ENCODE data around the gene ZNF333.
A peak's percentile ranks its signal among the peaks of the same experiment; 100 is the strongest.

The ZNF333 gene

GRCh38 chr19:14689598-14690503 lies at the start of gene ZNF333:
Gene ZNF333 (plus strand): TSS chr19:14690048. CDS start chr19:14693492, 3,444 bp downstream.
- peak within 1 kb of the TSS; percentile 84 for H3K4me3 ChIP-seq (ENCODE audit: low read depth, low read length)
- ChIA-PET POLR2A (interaction anchor here (0.7 to 1.0 kb wide), 2 partner anchors 9 to 117 kb away, joined by 4 to 6 read pairs; partner anchors contain the start of gene NDUFB7), CTCF (interaction anchor here (1.1 to 11.4 kb wide), 3 partner anchors 110 to 134 kb away, joined by 3 to 247 read pairs (median 16); partner anchors contain the start of gene NDUFB7)
- DNase-seq (ENCODE audit: low read depth, low spot score) = peak; percentile 40
- no peak for TF ChIP-seq CTCF (IDR thresholded peaks at IDR 0.05; ENCODE audit: insufficient read depth, low read length, missing control alignments)

GRCh38 chr19:14648506-14648905 lies 41.3 kb upstream of the ZNF333 start:
- H3K4me3 ChIP-seq (ENCODE audit: low read depth, low read length) = no peak overlapping the region
- no peak for DNase-seq (ENCODE audit: low read depth, low spot score)
- POLR2A ChIA-PET = no interaction called here
- TF ChIP-seq CTCF (IDR thresholded peaks at IDR 0.05; ENCODE audit: insufficient read depth, low read length, missing control alignments) = no peak
- CTCF ChIA-PET = no interaction called here

- POLR2A ChIA-PET = no interaction called here
- DNase-seq (ENCODE audit: low read depth, low spot score) = no peak
- no peak for TF ChIP-seq CTCF (IDR thresholded peaks at IDR 0.05; ENCODE audit: insufficient read depth, low read length, missing control alignments)
- CTCF ChIA-PET = no interaction called here
- no peak overlapping the region for H3K4me3 ChIP-seq (ENCODE audit: low read depth, low read length)
Measured at GRCh38 chr19:14649020-14649419, 40.8 kb upstream of the ZNF333 start.

GRCh38 chr19:14650161-14650560 lies 39.7 kb upstream of the ZNF333 start:
- ChIA-PET POLR2A (no interaction called here), CTCF (no interaction called here)
- no peak for TF ChIP-seq CTCF (IDR thresholded peaks at IDR 0.05; ENCODE audit: insufficient read depth, low read length, missing control alignments)
- no peak for DNase-seq (ENCODE audit: low read depth, low spot score)
- no peak overlapping the region for H3K4me3 ChIP-seq (ENCODE audit: low read depth, low read length)

- ChIA-PET POLR2A (no interaction called here), CTCF (no interaction called here)
- no peak for TF ChIP-seq CTCF (IDR thresholded peaks at IDR 0.05; ENCODE audit: insufficient read depth, low read length, missing control alignments)
Measured at GRCh38 chr19:14654786-14655560, 34.9 kb upstream of the ZNF333 start.

GRCh38 chr19:14655726-14656125 lies 34.1 kb upstream of the ZNF333 start:
- ChIA-PET CTCF (no interaction called here), POLR2A (no interaction called here)
- no peak for TF ChIP-seq CTCF (IDR thresholded peaks at IDR 0.05; ENCODE audit: insufficient read depth, low read length, missing control alignments)

More at GRCh38 chr19:14654786-14655560, 34.9 kb upstream of the ZNF333 start:
- H3K4me3 ChIP-seq (ENCODE audit: low read depth, low read length) = no peak overlapping the region
- DNase-seq (ENCODE audit: low read depth, low spot score) = no peak

More at GRCh38 chr19:14655726-14656125, 34.1 kb upstream of the ZNF333 start:
- DNase-seq (ENCODE audit: low read depth, low spot score) = no peak
- H3K4me3 ChIP-seq (ENCODE audit: low read depth, low read length) = no peak overlapping the region
